Parathyroid adenoma (tissue), 2 donors: ENCODE data around the gene TBC1D21.

Source experiments
- H2AFZ ChIP-seq: fragments of 300-600 bp; sonication (generic); one replicate; pipeline ENCODE4 v1.7.0; 2017; ENCODE audit warnings: antibody characterized with exemption, mild to moderate bottlenecking
- H3K27ac ChIP-seq: fragments of 300-600 bp; sonication (generic); one replicate; pipeline ENCODE4 v1.7.0; 2017
- H3K27me3 ChIP-seq: fragments of 300-600 bp; sonication (generic); one replicate; pipeline ENCODE4 v1.7.0; 2017; ENCODE audit warnings: low read length; ENCODE audit not compliant: control insufficient read depth, insufficient read depth
- H3K36me3 ChIP-seq: fragments of 300-600 bp; sonication (generic); one replicate; pipeline ENCODE4 v1.7.0; 2017; ENCODE audit warnings: low read length; ENCODE audit not compliant: control insufficient read depth, insufficient read depth
- H3K4me1 ChIP-seq: fragments of 300-600 bp; sonication (generic); one replicate; pipeline ENCODE4 v1.7.0; 2017; ENCODE audit warnings: control low read depth
- H3K4me2 ChIP-seq: fragments of 300-600 bp; sonication (generic); one replicate; pipeline ENCODE4 v1.7.0; 2017; ENCODE audit warnings: low read length
- H3K4me3 ChIP-seq: fragments of 300-600 bp; sonication (generic); one replicate; pipeline ENCODE4 v1.7.0; 2017; ENCODE audit warnings: low read depth, low read length
- H3K79me2 ChIP-seq: fragments of 300-600 bp; sonication (generic); one replicate; pipeline ENCODE4 v1.7.0; 2017; ENCODE audit warnings: control low read depth
- H3K9ac ChIP-seq: fragments of 300-600 bp; sonication (generic); one replicate; pipeline ENCODE4 v1.7.0; 2017; ENCODE audit warnings: mild to moderate bottlenecking
- H3K9me3 ChIP-seq: fragments of 300-600 bp; sonication (generic); one replicate; pipeline ENCODE4 v1.7.0; 2017; ENCODE audit warnings: low read length; ENCODE audit not compliant: control insufficient read depth
- TF ChIP-seq, protein P1 (sequence below): fragments of 300-600 bp; sonication (generic); IDR thresholded peaks from one replicate; pipeline ENCODE4 v1.7.0; 2017; ENCODE audit warnings: antibody characterized with exemption, mild to moderate bottlenecking
- donor health status: primary hyperparathyroidism.

The TBC1D21 gene

DNA sequence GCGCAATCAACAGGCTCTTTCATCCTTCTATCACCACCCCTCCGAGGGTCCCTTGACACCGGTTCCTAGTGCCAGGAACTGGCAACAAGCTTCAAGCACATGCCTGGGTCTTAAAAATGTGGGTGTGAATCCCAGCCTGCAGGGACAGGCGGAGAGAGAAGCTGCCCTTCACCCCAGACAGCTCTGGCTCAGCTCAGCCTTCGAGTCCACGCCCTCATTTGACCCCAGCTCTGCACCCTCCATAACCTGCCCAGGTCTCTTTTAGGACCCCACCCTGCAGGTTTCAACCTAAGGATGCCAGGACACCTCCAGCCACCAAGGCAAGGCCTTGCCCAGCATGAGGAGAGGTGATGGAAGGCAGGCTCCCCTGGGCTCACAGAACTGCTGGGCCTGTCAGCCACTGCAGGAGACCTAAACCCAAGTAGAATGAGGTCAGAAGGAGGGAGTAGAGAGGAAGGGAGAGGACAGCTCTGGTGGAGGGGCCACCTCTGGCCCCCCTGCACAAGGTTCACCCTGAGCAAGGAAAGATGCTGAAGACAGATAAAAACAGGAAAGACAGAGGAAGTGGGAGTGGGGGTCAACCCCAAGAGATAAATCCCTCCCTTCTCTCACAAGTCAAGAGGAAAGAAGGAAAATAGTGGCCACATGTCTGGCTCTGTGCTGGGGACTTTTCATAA, 50.3 kb downstream of the TBC1D21 start:
- peak overlapping the region; percentile 38 for H2AFZ ChIP-seq
- peaks cover 23% of the 10 kb centered on the region for H3K4me1 ChIP-seq
- no peak overlapping the region for H3K4me2 ChIP-seq
- no peaks in the 10 kb centered on the region for H3K36me3 ChIP-seq
- no peaks in the 10 kb centered on the region for H3K9me3 ChIP-seq
- TF ChIP-seq, protein P1, sequence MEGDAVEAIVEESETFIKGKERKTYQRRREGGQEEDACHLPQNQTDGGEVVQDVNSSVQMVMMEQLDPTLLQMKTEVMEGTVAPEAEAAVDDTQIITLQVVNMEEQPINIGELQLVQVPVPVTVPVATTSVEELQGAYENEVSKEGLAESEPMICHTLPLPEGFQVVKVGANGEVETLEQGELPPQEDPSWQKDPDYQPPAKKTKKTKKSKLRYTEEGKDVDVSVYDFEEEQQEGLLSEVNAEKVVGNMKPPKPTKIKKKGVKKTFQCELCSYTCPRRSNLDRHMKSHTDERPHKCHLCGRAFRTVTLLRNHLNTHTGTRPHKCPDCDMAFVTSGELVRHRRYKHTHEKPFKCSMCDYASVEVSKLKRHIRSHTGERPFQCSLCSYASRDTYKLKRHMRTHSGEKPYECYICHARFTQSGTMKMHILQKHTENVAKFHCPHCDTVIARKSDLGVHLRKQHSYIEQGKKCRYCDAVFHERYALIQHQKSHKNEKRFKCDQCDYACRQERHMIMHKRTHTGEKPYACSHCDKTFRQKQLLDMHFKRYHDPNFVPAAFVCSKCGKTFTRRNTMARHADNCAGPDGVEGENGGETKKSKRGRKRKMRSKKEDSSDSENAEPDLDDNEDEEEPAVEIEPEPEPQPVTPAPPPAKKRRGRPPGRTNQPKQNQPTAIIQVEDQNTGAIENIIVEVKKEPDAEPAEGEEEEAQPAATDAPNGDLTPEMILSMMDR, result no peak
- H3K4me3 ChIP-seq, result no peak overlapping the region
- H3K27me3 ChIP-seq, result no peaks in the 10 kb centered on the region
- peak overlapping the region; percentile 72 for H3K27ac ChIP-seq
- no peaks in the 10 kb centered on the region for H3K79me2 ChIP-seq
- H3K9ac ChIP-seq, result no peak overlapping the region

DNA sequence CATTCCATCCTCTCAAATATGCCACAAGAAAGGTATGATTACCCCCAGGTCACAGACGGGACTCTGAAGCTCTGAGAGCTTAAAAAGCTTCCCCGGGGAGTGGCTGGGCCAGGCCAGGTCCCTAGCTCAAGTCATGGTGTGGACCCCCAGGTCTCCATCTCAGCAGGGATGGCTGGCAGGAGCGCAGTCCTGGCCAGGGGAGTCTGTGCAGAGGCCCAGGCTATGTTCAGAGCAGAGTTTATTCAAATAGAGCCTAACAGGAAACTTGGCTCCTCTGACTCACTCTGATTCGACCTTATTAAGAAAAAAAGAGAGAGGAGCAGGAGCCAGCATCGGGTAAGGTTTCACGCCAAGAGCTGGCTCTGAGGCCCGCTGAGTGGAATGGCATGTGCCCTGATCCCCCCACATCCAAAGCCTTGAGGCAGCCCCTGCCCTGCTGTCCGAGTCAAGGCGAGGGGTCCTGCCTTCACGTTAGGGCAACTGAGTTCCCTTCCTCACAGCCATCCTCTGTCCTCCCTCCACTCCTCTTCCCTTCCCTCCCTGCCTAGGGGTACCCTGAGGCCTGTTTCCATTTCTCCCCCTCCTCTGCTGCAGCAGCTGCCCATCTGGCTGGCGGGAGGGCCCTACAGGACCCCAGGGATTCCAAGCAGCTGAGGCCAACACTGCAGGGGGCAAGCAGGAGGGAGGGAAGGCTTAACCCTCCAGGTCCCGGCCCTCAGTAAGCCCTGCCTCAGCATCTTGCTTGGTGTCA, 51.0 kb downstream of the TBC1D21 start:
- peaks cover 23% of the 10 kb centered on the region for H3K4me1 ChIP-seq
- no peak overlapping the region for H3K4me2 ChIP-seq
- H3K9ac ChIP-seq, result no peak overlapping the region
- H2AFZ ChIP-seq, result peak overlapping the region; percentile 38
- H3K27ac ChIP-seq, result peak overlapping the region; percentile 72
- no peaks in the 10 kb centered on the region for H3K36me3 ChIP-seq
- peaks cover 5% of the 10 kb centered on the region for H3K79me2 ChIP-seq
- TF ChIP-seq, protein P1, result no peak
- no peaks in the 10 kb centered on the region for H3K9me3 ChIP-seq
- no peak overlapping the region for H3K4me3 ChIP-seq
- H3K27me3 ChIP-seq, result no peaks in the 10 kb centered on the region

DNA sequence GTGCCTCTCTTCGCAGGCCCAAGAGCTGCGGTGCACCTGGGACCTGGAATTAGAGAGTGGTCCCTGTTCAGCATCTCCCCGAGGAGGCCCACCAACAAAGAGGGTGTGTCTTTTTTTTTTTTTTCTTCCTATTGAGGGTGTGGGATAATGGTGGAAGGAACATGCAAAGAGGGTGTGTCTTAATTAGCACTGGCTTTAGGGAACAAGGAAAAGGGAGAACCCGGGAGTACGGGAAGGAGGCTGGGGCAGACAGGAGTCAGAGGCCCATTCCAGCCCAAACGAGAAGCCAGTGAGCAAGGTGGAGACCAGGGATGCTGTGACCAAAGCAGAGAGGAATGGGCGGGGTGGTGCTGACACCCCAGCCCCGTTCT, 52.5 kb downstream of the TBC1D21 start:
- Histone ChIP-seq H3K4me1 (peaks cover 23% of the 10 kb centered on the region), H3K4me2 (peak overlapping the region; percentile 67), H3K79me2 (peaks cover 11% of the 10 kb centered on the region), H3K27me3 (no peaks in the 10 kb centered on the region), H2AFZ (no peak overlapping the region), H3K4me3 (no peak overlapping the region), H3K9me3 (no peaks in the 10 kb centered on the region), H3K27ac (peak overlapping the region; percentile 96), H3K36me3 (no peaks in the 10 kb centered on the region), H3K9ac (no peak overlapping the region)
- TF ChIP-seq, protein P1, result no peak

DNA sequence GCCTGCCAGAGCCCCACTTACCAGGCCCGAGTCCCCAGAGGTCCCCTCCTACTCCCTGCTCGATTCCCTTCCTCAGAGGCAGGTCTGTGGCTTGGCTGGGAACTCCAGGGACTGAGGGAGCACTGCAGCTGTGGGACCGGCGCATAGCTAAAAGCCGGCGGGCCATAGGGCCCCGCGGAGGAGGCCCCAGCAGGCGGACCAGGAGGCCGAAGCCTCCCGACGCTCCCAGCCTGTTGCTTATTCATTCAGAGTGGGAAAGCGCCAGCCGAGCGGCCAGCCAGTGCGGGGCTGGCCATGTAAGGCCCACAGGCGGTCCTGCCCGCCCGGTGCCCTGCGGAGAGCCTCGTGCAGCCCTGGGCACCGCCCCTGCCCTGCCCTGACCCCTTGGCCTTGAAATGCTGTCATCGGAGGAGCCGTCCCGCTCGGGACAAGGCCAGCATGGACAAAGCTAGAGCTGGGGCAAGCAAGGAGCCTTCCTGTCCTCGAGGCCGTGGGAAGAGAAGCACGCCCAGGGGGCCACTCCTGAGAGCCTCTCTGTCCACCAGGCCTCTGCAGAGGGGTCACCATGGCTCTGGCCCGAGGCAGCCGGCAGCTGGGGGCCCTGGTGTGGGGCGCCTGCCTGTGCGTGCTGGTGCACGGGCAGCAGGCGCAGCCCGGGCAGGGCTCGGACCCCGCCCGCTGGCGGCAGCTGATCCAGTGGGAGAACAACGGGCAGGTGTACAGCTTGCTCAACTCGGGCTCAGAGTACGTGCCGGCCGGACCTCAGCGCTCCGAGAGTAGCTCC, 53.0 kb downstream of the TBC1D21 start, which contains the start of gene LOXL1:
Gene LOXL1, plus strand, starts transcription at position 244 of the 784 bp plus-strand sequence. Its CDS starts 322 bp downstream, at position 566.
- peak within 1 kb of the TSS; percentile 67 for H3K4me2 ChIP-seq
- H3K9ac ChIP-seq, result peak within 1 kb of the TSS; percentile 76
- peak within 1 kb of the TSS; percentile 63 for H3K4me3 ChIP-seq
- peak within 1 kb of the TSS; percentile 96 for H3K27ac ChIP-seq
- H3K27me3 ChIP-seq, result no peaks in the 10 kb centered on the region
- TF ChIP-seq, protein P1, result no peak
- no peaks in the 10 kb centered on the region for H3K9me3 ChIP-seq
- H3K4me1 ChIP-seq, result peaks cover 23% of the 10 kb centered on the region
- peaks cover 11% of the 10 kb centered on the region for H3K79me2 ChIP-seq
- peak within 1 kb of the TSS; percentile 62 for H2AFZ ChIP-seq
- H3K36me3 ChIP-seq, result no peaks in the 10 kb centered on the region
